ENCODE data around the gene CCZ1.
"Not testable (repeated sequence)": the region's sequence is repeated elsewhere in the genome, so short reads cannot be mapped to it uniquely, and the experiment has no call there.

CCZ1 gene

DNA sequence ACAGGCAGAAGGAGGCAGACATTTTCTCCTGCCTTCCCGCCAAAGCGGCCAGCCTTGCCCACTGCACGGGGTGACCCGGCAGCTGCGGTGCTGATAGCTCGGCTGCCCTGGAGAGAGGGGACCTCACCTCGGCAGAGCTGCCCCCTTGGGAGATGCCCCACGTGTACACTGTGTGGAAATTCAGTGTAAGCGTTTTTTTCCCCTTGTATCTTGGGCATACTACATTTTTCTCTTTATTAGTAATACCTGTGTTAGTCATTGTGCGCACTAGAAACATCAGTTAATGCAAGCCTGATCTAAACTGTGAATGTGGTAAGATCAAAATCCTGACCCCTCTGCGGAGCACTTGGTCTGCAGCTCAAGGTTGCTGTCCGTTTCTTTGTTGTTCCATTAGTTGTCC, 26.1 kb downstream of the CCZ1 start:
- H3K4me3 ChIP-seq; DNase-seq (ENCODE audit: low spot score); H3K27ac ChIP-seq: not testable (repeated sequence)

DNA sequence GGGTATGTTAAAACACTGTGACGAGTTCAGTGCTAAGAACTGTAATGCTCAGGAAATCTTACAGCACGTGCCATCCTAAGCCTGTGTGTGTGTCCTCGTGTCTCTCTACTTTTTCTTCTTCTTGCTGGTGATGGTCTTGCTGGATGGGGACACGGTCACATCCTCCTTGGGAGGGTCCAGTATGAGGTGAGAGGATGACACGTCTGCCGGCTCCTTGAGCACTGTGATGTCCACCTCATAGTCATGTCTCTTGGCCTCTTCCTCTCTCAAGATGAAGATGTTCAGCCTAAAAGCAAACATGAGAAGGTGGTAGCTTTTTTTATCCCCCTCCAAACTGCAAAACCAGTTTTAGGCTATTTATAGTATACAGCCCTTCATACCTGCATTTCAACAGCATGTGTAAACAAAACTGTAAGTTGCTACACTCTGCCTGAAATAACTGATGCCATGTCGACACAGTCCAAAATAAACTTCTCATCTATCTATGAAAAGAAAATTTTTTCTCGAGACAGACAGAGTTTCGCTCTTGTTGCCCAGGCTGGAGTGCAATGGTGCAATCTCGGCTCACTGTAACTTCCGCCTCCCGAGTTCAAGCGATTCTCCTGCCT, 27.8 kb downstream of the CCZ1 start:
- not testable (repeated sequence) for H3K4me3 ChIP-seq; H3K27ac ChIP-seq; DNase-seq (ENCODE audit: low spot score)

DNA sequence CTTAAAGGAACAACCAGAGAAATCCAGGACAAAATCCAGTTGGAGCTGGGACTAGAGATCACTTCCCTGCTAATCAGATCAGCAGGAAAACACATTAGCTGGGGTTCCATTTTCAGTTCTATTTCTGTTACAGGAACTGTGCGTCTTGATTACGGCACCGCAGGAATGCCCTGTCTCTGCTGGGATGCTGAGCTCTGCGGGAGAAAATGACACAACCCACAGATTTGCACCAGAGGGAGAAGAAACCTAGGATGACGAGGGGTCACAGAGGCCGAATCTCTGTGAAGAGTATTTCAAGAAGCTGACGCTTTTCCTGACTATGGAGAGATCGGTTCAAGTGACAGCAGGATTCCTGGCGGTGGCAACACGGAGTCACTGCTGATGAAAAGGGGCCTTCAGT, 31.8 kb downstream of the CCZ1 start:
- not testable (repeated sequence) for H3K27ac ChIP-seq; H3K4me3 ChIP-seq; DNase-seq (ENCODE audit: low spot score)

DNA sequence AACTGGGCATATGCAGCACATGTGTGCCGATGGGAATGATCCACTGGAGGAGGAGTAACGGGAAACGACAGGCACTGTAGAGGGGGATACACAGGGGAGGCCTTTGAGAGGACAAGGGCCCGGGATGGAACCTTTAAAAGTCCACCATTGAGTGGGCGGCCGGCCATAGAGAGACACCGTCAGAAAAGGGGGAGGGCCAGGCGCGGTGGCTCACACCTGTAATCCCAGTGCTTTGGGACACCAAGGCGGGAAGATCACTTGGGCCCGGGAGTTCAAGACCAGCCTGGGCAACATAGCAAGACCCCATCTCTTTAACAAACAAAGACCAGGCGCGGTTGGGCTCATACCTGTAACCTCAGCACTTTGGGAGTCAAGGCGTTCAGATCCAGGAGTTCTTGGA, 32.7 kb downstream of the CCZ1 start:
- not testable (repeated sequence) for DNase-seq (ENCODE audit: low spot score); H3K27ac ChIP-seq; H3K4me3 ChIP-seq

DNA sequence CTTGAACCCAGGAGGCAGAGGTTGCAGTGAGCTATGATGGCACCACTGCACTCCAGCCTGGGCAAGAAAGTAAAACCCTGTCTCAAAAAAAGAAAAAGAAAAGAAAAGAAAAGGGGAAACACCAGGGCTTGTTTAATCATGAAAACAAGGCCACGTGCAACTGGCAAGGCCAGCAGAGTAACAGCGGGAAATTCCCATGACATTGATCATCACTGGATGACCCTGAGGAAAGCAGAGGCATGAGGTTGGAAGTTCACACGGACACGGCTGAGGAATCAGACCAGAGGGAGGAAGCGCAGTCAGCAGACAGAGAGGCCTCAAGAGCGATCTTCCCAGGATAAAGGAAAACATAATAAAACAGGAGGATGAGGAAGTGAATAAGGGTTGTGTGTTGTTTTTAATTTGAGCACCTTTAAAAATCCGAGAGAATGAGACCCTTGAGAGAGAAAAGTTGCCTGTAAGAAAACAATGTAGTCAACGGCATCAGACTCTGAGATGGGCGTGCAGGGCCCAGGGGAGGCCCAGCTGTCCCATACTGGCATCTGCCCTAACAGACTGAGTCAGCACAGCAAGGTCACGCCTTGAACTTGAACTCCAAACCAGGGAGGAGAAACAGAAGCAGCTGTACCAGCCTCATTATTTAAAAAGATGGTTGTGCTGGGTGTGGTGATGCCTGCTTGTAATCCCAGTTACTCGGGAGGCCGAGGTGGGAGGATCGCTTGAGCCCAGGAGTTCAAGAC, 33.5 kb downstream of the CCZ1 start:
- DNase-seq (ENCODE audit: low spot score); H3K4me3 ChIP-seq; H3K27ac ChIP-seq: not testable (repeated sequence)

DNA sequence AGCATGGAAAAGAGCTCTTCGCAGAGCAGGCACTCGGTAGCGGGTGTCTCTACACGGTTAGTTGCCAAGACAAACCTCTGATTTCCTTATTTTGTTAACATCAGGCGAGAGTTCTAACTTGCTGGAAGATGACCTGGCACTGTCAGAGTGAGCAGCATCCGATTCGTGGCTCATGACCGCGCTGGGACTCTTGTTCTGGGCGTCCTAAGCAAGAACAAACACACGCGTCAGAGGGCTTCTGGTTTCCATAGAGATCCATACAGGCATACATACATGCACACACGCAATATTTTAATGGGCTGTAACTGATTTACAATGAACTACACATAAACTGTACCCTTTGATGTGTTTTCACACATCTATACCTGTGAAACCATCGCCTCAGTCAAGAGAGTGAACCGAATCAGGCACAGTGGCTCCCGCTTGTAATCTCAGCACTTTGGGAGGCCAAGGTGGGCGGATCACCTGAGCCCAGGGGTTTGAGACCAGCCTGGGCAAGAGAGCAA, 36.5 kb downstream of the CCZ1 start:
- not testable (repeated sequence) for H3K4me3 ChIP-seq; H3K27ac ChIP-seq; DNase-seq (ENCODE audit: low spot score)

DNA sequence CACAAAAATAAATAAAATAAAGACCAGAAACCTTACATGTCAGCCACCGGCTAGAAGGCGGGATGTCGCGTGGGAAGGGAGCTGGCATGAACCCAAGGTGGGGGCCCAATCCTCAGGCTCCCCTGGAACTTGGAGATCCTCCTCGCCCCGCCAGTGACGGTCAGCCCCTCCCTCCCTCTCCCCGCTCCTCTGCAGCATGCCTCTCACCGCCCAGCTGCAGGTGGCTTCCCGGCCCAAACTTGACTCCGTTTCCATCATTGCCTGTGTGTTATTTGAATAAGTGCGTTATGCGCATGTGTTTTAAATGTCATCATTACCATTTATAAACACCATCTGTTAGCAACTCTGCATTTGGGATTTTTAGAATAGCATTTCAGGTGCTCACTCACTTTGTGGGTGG, 64.7 kb downstream of the CCZ1 start:
- not testable (repeated sequence) for DNase-seq (ENCODE audit: low spot score)

DNA sequence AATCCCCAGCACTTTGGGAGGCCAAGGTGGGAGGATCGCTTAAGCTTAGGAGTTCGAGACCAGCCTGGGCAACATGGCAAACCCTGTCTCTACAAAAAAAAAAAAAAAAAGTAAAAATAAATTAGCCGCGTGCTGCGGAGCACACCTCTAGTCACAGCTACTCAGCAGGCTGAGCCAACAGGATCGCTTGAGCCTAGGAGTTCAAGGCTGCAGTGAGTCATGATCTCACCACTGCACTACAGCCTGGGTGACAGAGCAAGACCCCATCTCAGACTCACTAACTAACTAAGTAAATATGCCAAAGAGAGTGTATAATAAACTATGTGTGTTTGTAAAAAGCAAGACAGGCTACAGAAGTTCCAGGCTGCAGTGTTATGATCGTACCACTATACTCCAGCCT, 65.3 kb downstream of the CCZ1 start:
- H3K27ac ChIP-seq; DNase-seq (ENCODE audit: low spot score); H3K4me3 ChIP-seq: not testable (repeated sequence)

More for the DNA sequence above, 64.7 kb downstream of the CCZ1 start:
- not testable (repeated sequence) for H3K27ac ChIP-seq, H3K4me3 ChIP-seq

DNA sequence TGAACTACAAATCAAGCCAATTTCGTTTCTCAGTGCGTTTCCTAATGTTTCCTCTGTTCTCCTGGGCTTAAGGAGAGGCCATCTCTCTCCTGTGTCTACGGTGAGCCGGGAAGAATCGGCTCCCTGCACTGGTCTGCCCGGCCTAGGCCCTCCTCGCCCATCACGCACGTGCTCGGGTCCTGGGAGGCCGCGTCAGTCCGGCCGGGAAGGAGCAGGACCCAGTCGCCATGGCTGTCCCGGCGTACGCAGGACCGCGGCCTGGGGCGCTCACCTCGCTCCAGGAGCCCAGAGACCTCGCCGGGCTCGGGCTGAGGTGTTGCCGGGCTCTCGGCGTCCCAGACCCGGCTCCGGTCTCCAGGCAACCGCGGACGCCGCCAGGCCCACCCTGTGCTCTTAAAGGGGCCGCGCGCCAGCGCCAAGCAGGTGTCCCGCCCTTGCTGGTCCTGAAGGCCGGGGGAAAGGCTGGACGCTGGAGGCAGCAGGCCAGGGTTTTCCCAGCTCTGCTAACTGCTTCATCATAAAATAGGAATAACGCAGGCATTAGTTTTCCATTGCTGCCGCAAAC, 71.9 kb downstream of the CCZ1 start, which contains the start of gene RSPH10B:
Gene RSPH10B (minus strand): TSS at position 343 of the 565 bp plus-strand sequence. CDS start 3,573 bp downstream, outside the sequence.
- not testable (repeated sequence) for H3K4me3 ChIP-seq

DNA sequence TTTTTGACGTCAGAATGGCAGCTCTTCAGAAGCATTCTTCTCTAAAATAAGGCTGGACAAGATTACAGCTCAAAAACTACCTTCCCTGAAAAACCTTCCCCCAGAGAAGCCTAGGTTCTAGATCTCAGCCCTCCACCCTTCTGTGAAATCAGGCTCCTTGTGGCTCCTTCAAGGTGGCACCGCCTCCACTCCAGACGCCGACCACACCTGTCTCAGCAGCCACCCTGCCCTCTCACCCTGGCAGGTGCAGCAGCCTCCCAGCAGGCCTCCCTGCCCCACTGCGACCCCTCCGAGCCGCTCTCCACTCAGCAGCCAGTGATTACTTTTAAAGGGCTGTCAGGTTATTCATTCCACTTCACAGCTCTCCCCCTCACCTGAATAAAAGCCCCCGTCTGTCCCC, 75.0 kb downstream of the CCZ1 start:
- H3K4me3 ChIP-seq; DNase-seq (ENCODE audit: low spot score); H3K27ac ChIP-seq: not testable (repeated sequence)

More for the DNA sequence above, 71.9 kb downstream of the CCZ1 start, which contains the start of gene RSPH10B:
- not testable (repeated sequence) for H3K27ac ChIP-seq; DNase-seq (ENCODE audit: low spot score)

Measured in coronary artery (tissue), 2 donors.